SU-DHL-6 (cell line): ENCODE measurements around the gene AFAP1.

Experiments used
- H2AFZ ChIP-seq: fragments of 200-600 bp; sonication (generic); 2 replicates; pipeline ENCODE4 v1.6.1; 2014; ENCODE audit warnings: low read depth, mild to moderate bottlenecking, moderate library complexity, mixed read lengths, antibody characterized with exemption, low read length; ENCODE audit not compliant: severe bottlenecking
- H3F3A ChIP-seq: fragments of 200-600 bp; shearing (Covaris generic); 2 replicates; pipeline ENCODE4 v1.6.0; 2016; ENCODE audit warnings: antibody characterized with exemption, mild to moderate bottlenecking; ENCODE audit not compliant: insufficient read depth
- H3K27ac ChIP-seq: fragments of 200-600 bp; sonication (generic); 2 replicates; pipeline ENCODE4 v1.5.1; 2016; ENCODE audit warnings: low read depth, mild to moderate bottlenecking, low read length, moderate library complexity, mixed read lengths
- H3K27me3 ChIP-seq: fragments of 200-600 bp; sonication (generic), shearing (Covaris generic); 2 replicates; pipeline ENCODE4 v1.6.0; 2014; ENCODE audit warnings: mild to moderate bottlenecking, low read length
- H3K36me3 ChIP-seq: fragments of 200-600 bp; sonication (generic); 2 replicates; pipeline ENCODE4 v1.6.1; 2014; ENCODE audit warnings: mild to moderate bottlenecking, low read length, mixed read lengths
- H3K4me2 ChIP-seq: fragments of 300-600, 200-600 bp; shearing (Covaris generic), sonication (generic); 2 replicates; pipeline ENCODE4 v1.6.0; 2014; ENCODE audit warnings: low read length, low read depth, mild to moderate bottlenecking; ENCODE audit not compliant: poor library complexity, severe bottlenecking
- H3K4me3 ChIP-seq: fragments of 200-600 bp; sonication (generic); 2 replicates; pipeline ENCODE4 v1.5.1; 2014; ENCODE audit warnings: antibody characterized with exemption, low read length, mild to moderate bottlenecking, mixed read lengths; ENCODE audit not compliant: insufficient read depth, poor library complexity, severe bottlenecking
- H3K79me2 ChIP-seq: fragments of 200-600 bp; sonication (generic); 2 replicates; pipeline ENCODE4 v1.6.1; 2014; ENCODE audit warnings: mild to moderate bottlenecking, low read length, moderate library complexity; ENCODE audit not compliant: insufficient read depth
- H3K9ac ChIP-seq: fragments of 200-600 bp; sonication (generic); 2 replicates; pipeline ENCODE4 v1.7.0; 2014; ENCODE audit warnings: mild to moderate bottlenecking, low read length
- H3K9me2 ChIP-seq: fragments of 200-600 bp; sonication (generic); replicated peaks from 2 replicates; pipeline ENCODE4 v1.6.1; 2014; ENCODE audit warnings: low read length; ENCODE audit not compliant: insufficient read depth
- H3K9me3 ChIP-seq: fragments of 200-600 bp; sonication (generic); 2 replicates; pipeline ENCODE4 v1.6.1; 2014; ENCODE audit warnings: low read length, mixed read lengths; ENCODE audit not compliant: insufficient read depth
- H4K20me1 ChIP-seq: fragments of 200-600 bp; sonication (generic); 2 replicates; pipeline ENCODE4 v1.6.1; 2014; ENCODE audit warnings: low read depth, mild to moderate bottlenecking, antibody characterized with exemption, low read length, moderate library complexity, mixed read lengths
- CTCF ChIP-seq: fragments of 200-600 bp; sonication (generic); IDR thresholded peaks from one replicate; pipeline ENCODE4 v1.5.1; 2017; ENCODE audit warnings: antibody characterized with exemption, mild to moderate bottlenecking, low read length, moderate library complexity; ENCODE audit not compliant: insufficient read depth, poor library complexity, severe bottlenecking
- EZH2phosphoT487 ChIP-seq: fragments of 200-600 bp; sonication (generic), shearing (Covaris generic); conservative IDR thresholded peaks from 2 replicates; pipeline ENCODE4 v1.6.1; 2018; ENCODE audit warnings: mild to moderate bottlenecking, antibody characterized with exemption, low read length, moderate library complexity, mixed read lengths

AFAP1 gene

GRCh38 chr4:7710576-7711306 lies 228.9 kb downstream of the AFAP1 start:
- Histone ChIP-seq H3K4me3 (no peak overlapping the region), H3K9ac (no peak overlapping the region), H3K9me3 (no peaks in the 10 kb centered on the region), H3K4me2 (no peak overlapping the region), H3F3A (no peaks in the 10 kb centered on the region), H3K79me2 (no peaks in the 10 kb centered on the region), H2AFZ (no peak overlapping the region), H4K20me1 (no peaks in the 10 kb centered on the region), H3K36me3 (no peaks in the 10 kb centered on the region), H3K27ac (no peak overlapping the region), H3K27me3 (no peaks in the 10 kb centered on the region), H3K9me2 (no peaks in the 10 kb centered on the region)
- no peak for TF ChIP-seq CTCF
- TF ChIP-seq EZH2phosphoT487 = no peak

- H3K9me3 ChIP-seq = no peaks in the 10 kb centered on the region
- no peaks in the 10 kb centered on the region for H4K20me1 ChIP-seq
- TF ChIP-seq CTCF (no peak), EZH2phosphoT487 (no peak)
- H3K4me3 ChIP-seq = no peak overlapping the region
- H3K4me2 ChIP-seq = no peak overlapping the region
- no peak overlapping the region for H3K27ac ChIP-seq
- H3K36me3 ChIP-seq = no peaks in the 10 kb centered on the region
- no peak overlapping the region for H2AFZ ChIP-seq
- H3K79me2 ChIP-seq = no peaks in the 10 kb centered on the region
- no peaks in the 10 kb centered on the region for H3K9me2 ChIP-seq
- H3K27me3 ChIP-seq = no peaks in the 10 kb centered on the region
- no peaks in the 10 kb centered on the region for H3F3A ChIP-seq
- H3K9ac ChIP-seq = no peak overlapping the region
Observed at GRCh38 chr4:7710126-7710525, 229.5 kb downstream of the AFAP1 start.

- Histone ChIP-seq H3K4me2 (no peak overlapping the region), H3K27me3 (no peaks in the 10 kb centered on the region)
- no peak for TF ChIP-seq EZH2phosphoT487
Observed at GRCh38 chr4:7709431-7709830, 230.2 kb downstream of the AFAP1 start.

GRCh38 chr4:7708981-7709380 lies 230.7 kb downstream of the AFAP1 start:
- Histone ChIP-seq H3K79me2 (no peaks in the 10 kb centered on the region), H3K9ac (no peak overlapping the region), H3K27me3 (no peaks in the 10 kb centered on the region), H3K4me3 (no peak overlapping the region), H3K4me2 (no peak overlapping the region), H3K36me3 (no peaks in the 10 kb centered on the region), H3K27ac (no peak overlapping the region), H3F3A (no peaks in the 10 kb centered on the region), H4K20me1 (no peaks in the 10 kb centered on the region), H2AFZ (no peak overlapping the region), H3K9me3 (no peaks in the 10 kb centered on the region), H3K9me2 (no peaks in the 10 kb centered on the region)
- TF ChIP-seq CTCF = no peak
- no peak for TF ChIP-seq EZH2phosphoT487

More at GRCh38 chr4:7709431-7709830, 230.2 kb downstream of the AFAP1 start:
- H3K9ac ChIP-seq = no peak overlapping the region
- no peak overlapping the region for H3K27ac ChIP-seq
- no peaks in the 10 kb centered on the region for H3K36me3 ChIP-seq
- no peak overlapping the region for H2AFZ ChIP-seq
- no peaks in the 10 kb centered on the region for H3F3A ChIP-seq
- H3K9me2 ChIP-seq = no peaks in the 10 kb centered on the region
- H3K9me3 ChIP-seq = no peaks in the 10 kb centered on the region
- no peak overlapping the region for H3K4me3 ChIP-seq
- no peaks in the 10 kb centered on the region for H3K79me2 ChIP-seq
- no peaks in the 10 kb centered on the region for H4K20me1 ChIP-seq
